GM23338 (cell line): ENCODE results near the gene GALNT9. TPM values are rescaled to one million over a fixed set of nuclear protein-coding genes. Genes with fewer than 3 reads are reported as not detected.

Source experiments
- ATAC-seq: fragments of 200-7000 bp; cut with Tn5 transposase; 3 replicates; pipeline ENCODE4 v1.9.1; 2020
- DNase-seq: peaks from one replicate; pipeline ENCODE4 v3.0.0-alpha.2; 2015; ENCODE audit warnings: low spot score
- H2AFZ ChIP-seq: fragments of 200-600 bp; sonication (generic); 2 replicates; pipeline ENCODE4 v1.8.0; 2016; ENCODE audit warnings: antibody characterized with exemption, mild to moderate bottlenecking, moderate library complexity
- H3F3A ChIP-seq: fragments of 200-600 bp; sonication (generic); replicated peaks from 2 replicates; pipeline ENCODE4 v1.8.0; 2017; ENCODE audit warnings: antibody characterized with exemption, mixed run types, low read depth
- H3K27ac ChIP-seq: fragments of 200-600 bp; sonication (generic); 2 replicates; pipeline ENCODE4 v1.6.1; 2016; ENCODE audit warnings: low read depth
- H3K27me3 ChIP-seq: fragments of 200-600 bp; sonication (generic); 2 replicates; pipeline ENCODE4 v1.8.0; 2016; ENCODE audit warnings: mild to moderate bottlenecking, mixed run types, moderate library complexity; ENCODE audit not compliant: insufficient read depth
- H3K36me3 ChIP-seq: fragments of 200-600 bp; sonication (generic); 2 replicates; pipeline ENCODE4 v1.8.0; 2016; ENCODE audit warnings: mild to moderate bottlenecking; ENCODE audit not compliant: insufficient read depth
- H3K4me1 ChIP-seq: fragments of 200-600 bp; sonication (generic); 2 replicates; pipeline ENCODE4 v1.8.0; 2016; ENCODE audit warnings: mild to moderate bottlenecking, moderate library complexity; ENCODE audit not compliant: insufficient read depth
- H3K4me2 ChIP-seq: fragments of 200-600 bp; sonication (generic); 2 replicates; pipeline ENCODE4 v1.7.1; 2017; ENCODE audit warnings: mixed run types
- H3K4me3 ChIP-seq: fragments of 200-600 bp; sonication (generic); 2 replicates; pipeline ENCODE4 v1.6.1; 2016; ENCODE audit warnings: mixed run types
- H3K79me2 ChIP-seq: fragments of 200-600 bp; sonication (generic); replicated peaks from 2 replicates; pipeline ENCODE4 v1.8.0; 2017; ENCODE audit warnings: mild to moderate bottlenecking; ENCODE audit not compliant: insufficient read depth
- H3K9me2 ChIP-seq: fragments of 200-600 bp; sonication (generic); 2 replicates; pipeline ENCODE4 v1.8.0; 2017; ENCODE audit not compliant: insufficient read depth
- H4K20me1 ChIP-seq: fragments of 200-600 bp; sonication (generic); replicated peaks from 2 replicates; pipeline ENCODE4 v1.8.0; 2017; ENCODE audit warnings: mild to moderate bottlenecking; ENCODE audit not compliant: insufficient read depth
- H3K27ac Mint-ChIP-seq: 2 replicates; pipeline ENCODE4 v1.8.0; 2020; ENCODE audit warnings: inconsistent platforms, mild to moderate bottlenecking, moderate library complexity, mixed read lengths
- H3K27me3 Mint-ChIP-seq: 3 replicates; pipeline ENCODE4 v1.8.0; 2022; ENCODE audit warnings: low read depth, mild to moderate bottlenecking, moderate library complexity, mixed read lengths, inconsistent platforms; ENCODE audit not compliant: insufficient read depth, poor library complexity
- H3K36me3 Mint-ChIP-seq: 3 replicates; pipeline ENCODE4 v1.8.0; 2021; ENCODE audit warnings: low read depth, mild to moderate bottlenecking, inconsistent platforms, moderate library complexity, mixed read lengths
- H3K4me1 Mint-ChIP-seq: 3 replicates; pipeline ENCODE4 v1.8.0; 2020; ENCODE audit warnings: mild to moderate bottlenecking, inconsistent platforms, mixed read lengths
- H3K4me3 Mint-ChIP-seq: 3 replicates; pipeline ENCODE4 v1.8.0; 2021; ENCODE audit warnings: moderate library complexity, mild to moderate bottlenecking, inconsistent platforms, mixed read lengths
- H3K9me3 Mint-ChIP-seq: 3 replicates; pipeline ENCODE4 v1.8.0; 2020; ENCODE audit warnings: moderate library complexity, mild to moderate bottlenecking, inconsistent platforms, mixed read lengths
- CREB1 ChIP-seq: fragments of 250-450 bp; sonication (Bioruptor Pico); IDR thresholded peaks from 2 replicates; pipeline ENCODE4 v1.5.0; 2020; ENCODE audit warnings: low read depth, mild to moderate bottlenecking, moderate library complexity
- EZH2 ChIP-seq: fragments of 200-600 bp; sonication (generic); IDR thresholded peaks from one replicate; pipeline ENCODE4 v1.8.0; 2017; ENCODE audit warnings: antibody characterized with exemption, mild to moderate bottlenecking, low read depth; ENCODE audit not compliant: unreplicated experiment
- EZH2phosphoT487 ChIP-seq: fragments of 200-600 bp; sonication (generic); IDR thresholded peaks from one replicate; pipeline ENCODE4 v1.8.1; 2018; ENCODE audit warnings: antibody characterized with exemption; ENCODE audit not compliant: unreplicated experiment
- JUNB ChIP-seq: IDR thresholded peaks from one replicate; pipeline ENCODE4 v1.6.1; 2016; ENCODE audit warnings: antibody characterized with exemption; ENCODE audit not compliant: unreplicated experiment
- NANOG ChIP-seq: IDR thresholded peaks from 2 replicates; pipeline ENCODE4 v1.6.1; 2016; ENCODE audit warnings: antibody characterized with exemption, borderline replicate concordance
- POLR2AphosphoS5 ChIP-seq: IDR thresholded peaks from 2 replicates; pipeline ENCODE4 v1.6.1; 2016; ENCODE audit warnings: antibody characterized with exemption, low read depth
- STAT1 ChIP-seq: IDR thresholded peaks from one replicate; pipeline ENCODE4 v1.6.1; 2016; ENCODE audit warnings: antibody characterized with exemption; ENCODE audit not compliant: unreplicated experiment
- ZNF114 ChIP-seq: fragments of 250-450 bp; sonication (Bioruptor Pico); IDR thresholded peaks from 2 replicates; pipeline ENCODE4 v1.5.0; 2020; ENCODE audit warnings: mild to moderate bottlenecking, moderate library complexity
- ZNF331 ChIP-seq: fragments of 250-450 bp; sonication (Bioruptor Pico); IDR thresholded peaks from 2 replicates; pipeline ENCODE4 v1.5.0; 2020; ENCODE audit warnings: low read depth, mild to moderate bottlenecking, moderate library complexity
- polyA plus RNA-seq: library from polyadenylated mRNA; unstranded; fragments of >200 nt; fragmentation: Nextera tagmentation; extraction: Ambion mirVana; gene quantifications from 2 replicates; pipeline ENCODE4 v1.2.1, GENCODE V29; 2016
- total RNA-seq: library from RNA; depleted of rRNA; stranded (reverse); fragments of >200 nt; shearing (Covaris generic); gene quantifications from 2 replicates; pipeline ENCODE4 v1.2.3, GENCODE V29; 2014
- TF ChIP-seq, protein P1 (sequence below), 2 experiments: fragments of 200-600 bp in 1 of 2; sonication (generic) in 1 of 2; conservative IDR thresholded peaks; 2 replicates each; pipeline versions ENCODE4 v1.5.1 to v1.6.1; 2016 to 2017; ENCODE audit warnings: antibody characterized with exemption in 2 of 2, low read depth in 2 of 2, mild to moderate bottlenecking in 2 of 2, moderate library complexity in 1 of 2
- TF ChIP-seq, protein P2 (sequence below): IDR thresholded peaks from 2 replicates; pipeline ENCODE4 v1.6.1; 2016; ENCODE audit warnings: antibody characterized with exemption
- TF ChIP-seq, protein P3 (sequence below): IDR thresholded peaks from one replicate; pipeline ENCODE4 v1.6.1; 2018; ENCODE audit warnings: antibody characterized with exemption; ENCODE audit not compliant: unreplicated experiment

The GALNT9 gene
- total and polyA plus RNA-seq, 2 experiments from 2014 or later: 0.81 to 2.5 TPM

DNA sequence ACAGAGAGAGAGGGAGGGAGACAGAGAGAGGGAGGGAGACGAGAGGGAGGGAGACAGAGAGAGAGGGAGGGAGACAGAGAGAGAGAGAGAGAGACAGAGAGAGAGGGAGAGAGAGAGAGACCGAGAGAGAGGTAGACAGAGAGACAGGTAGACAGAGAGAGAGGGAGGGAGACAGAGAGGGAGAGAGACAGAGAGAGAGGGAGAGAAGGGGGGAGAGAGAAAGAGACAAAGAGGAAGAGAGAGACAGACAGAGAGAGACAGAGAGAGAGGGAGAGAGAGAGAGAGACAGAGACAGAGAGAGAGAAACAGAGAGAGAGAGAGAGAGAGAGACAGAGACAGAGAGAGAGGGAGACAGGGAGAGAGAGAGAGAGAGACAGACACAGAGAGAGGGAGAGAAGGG, 47.8 kb upstream of the GALNT9 start (continued):
- TF ChIP-seq, protein P1, sequence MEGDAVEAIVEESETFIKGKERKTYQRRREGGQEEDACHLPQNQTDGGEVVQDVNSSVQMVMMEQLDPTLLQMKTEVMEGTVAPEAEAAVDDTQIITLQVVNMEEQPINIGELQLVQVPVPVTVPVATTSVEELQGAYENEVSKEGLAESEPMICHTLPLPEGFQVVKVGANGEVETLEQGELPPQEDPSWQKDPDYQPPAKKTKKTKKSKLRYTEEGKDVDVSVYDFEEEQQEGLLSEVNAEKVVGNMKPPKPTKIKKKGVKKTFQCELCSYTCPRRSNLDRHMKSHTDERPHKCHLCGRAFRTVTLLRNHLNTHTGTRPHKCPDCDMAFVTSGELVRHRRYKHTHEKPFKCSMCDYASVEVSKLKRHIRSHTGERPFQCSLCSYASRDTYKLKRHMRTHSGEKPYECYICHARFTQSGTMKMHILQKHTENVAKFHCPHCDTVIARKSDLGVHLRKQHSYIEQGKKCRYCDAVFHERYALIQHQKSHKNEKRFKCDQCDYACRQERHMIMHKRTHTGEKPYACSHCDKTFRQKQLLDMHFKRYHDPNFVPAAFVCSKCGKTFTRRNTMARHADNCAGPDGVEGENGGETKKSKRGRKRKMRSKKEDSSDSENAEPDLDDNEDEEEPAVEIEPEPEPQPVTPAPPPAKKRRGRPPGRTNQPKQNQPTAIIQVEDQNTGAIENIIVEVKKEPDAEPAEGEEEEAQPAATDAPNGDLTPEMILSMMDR (conservative IDR thresholded peaks at IDR 0.05; ENCODE audit: low read depth in 2 of 2): no peak
- TF ChIP-seq ZNF331: no peak
- TF ChIP-seq, protein P2, sequence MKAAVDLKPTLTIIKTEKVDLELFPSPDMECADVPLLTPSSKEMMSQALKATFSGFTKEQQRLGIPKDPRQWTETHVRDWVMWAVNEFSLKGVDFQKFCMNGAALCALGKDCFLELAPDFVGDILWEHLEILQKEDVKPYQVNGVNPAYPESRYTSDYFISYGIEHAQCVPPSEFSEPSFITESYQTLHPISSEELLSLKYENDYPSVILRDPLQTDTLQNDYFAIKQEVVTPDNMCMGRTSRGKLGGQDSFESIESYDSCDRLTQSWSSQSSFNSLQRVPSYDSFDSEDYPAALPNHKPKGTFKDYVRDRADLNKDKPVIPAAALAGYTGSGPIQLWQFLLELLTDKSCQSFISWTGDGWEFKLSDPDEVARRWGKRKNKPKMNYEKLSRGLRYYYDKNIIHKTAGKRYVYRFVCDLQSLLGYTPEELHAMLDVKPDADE: no peak
- no peak for TF ChIP-seq NANOG
- no peak for TF ChIP-seq EZH2phosphoT487
- no peak for TF ChIP-seq EZH2
- TF ChIP-seq CREB1 (CRISPR knock-in tag): no peak
- TF ChIP-seq ZNF114 (CRISPR knock-in tag): no peak
- TF ChIP-seq, protein P3, sequence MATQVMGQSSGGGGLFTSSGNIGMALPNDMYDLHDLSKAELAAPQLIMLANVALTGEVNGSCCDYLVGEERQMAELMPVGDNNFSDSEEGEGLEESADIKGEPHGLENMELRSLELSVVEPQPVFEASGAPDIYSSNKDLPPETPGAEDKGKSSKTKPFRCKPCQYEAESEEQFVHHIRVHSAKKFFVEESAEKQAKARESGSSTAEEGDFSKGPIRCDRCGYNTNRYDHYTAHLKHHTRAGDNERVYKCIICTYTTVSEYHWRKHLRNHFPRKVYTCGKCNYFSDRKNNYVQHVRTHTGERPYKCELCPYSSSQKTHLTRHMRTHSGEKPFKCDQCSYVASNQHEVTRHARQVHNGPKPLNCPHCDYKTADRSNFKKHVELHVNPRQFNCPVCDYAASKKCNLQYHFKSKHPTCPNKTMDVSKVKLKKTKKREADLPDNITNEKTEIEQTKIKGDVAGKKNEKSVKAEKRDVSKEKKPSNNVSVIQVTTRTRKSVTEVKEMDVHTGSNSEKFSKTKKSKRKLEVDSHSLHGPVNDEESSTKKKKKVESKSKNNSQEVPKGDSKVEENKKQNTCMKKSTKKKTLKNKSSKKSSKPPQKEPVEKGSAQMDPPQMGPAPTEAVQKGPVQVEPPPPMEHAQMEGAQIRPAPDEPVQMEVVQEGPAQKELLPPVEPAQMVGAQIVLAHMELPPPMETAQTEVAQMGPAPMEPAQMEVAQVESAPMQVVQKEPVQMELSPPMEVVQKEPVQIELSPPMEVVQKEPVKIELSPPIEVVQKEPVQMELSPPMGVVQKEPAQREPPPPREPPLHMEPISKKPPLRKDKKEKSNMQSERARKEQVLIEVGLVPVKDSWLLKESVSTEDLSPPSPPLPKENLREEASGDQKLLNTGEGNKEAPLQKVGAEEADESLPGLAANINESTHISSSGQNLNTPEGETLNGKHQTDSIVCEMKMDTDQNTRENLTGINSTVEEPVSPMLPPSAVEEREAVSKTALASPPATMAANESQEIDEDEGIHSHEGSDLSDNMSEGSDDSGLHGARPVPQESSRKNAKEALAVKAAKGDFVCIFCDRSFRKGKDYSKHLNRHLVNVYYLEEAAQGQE: no peak
- no peak for TF ChIP-seq JUNB

DNA sequence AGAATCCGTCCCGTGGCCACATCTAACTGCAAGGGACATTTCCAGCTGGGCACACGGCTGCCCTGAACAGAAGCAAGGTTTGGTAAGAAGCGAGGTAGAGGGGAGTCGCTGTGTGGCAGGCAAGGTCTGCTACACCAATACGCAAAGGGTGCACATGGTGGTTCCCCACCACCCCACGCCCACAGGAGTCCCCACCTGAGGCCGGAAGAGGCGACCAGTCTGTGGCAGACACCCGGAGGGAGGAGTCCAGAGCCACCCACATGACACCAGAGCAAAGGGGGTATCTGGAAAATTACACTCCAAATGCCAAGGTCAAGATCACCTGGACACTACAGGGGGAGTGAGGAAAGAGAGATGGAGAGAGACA, 47.1 kb upstream of the GALNT9 start:
- Mint-ChIP-seq H3K4me3 (no peak overlapping the region), H3K27ac (no peak overlapping the region), H3K36me3 (no peaks in the 10 kb centered on the region; the same call in 2 of the 3 replicates), H3K9me3 (peaks cover 2% of the 10 kb centered on the region; the same call in 2 of the 3 replicates), H3K27me3 (peaks cover 53% of the 10 kb centered on the region), H3K4me1 (peaks cover 25% of the 10 kb centered on the region)
- Histone ChIP-seq H3K9me2 (no peaks in the 10 kb centered on the region), H3K4me2 (no peak overlapping the region), H3K36me3 (no peaks in the 10 kb centered on the region), H2AFZ (no peak overlapping the region), H3K4me1 (no peaks in the 10 kb centered on the region), H4K20me1 (no peaks in the 10 kb centered on the region), H3K27ac (no peak overlapping the region), H3K27me3 (peaks cover 40% of the 10 kb centered on the region), H3K79me2 (no peaks in the 10 kb centered on the region), H3F3A (no peaks in the 10 kb centered on the region), H3K4me3 (no peak overlapping the region)
- ATAC-seq (no peak), DNase-seq (no peak)
- TF ChIP-seq EZH2phosphoT487 (no peak), EZH2 (no peak), STAT1 (no peak), NANOG (no peak), POLR2AphosphoS5 (no peak)
- TF ChIP-seq, protein P2: no peak
- TF ChIP-seq, protein P1 (conservative IDR thresholded peaks at IDR 0.05; ENCODE audit: low read depth in 2 of 2): no peak
- TF ChIP-seq, protein P3: no peak
